Measurements from ENCODE around the gene ATRNL1. TPM values are rescaled to one million over a fixed set of nuclear protein-coding genes. Genes with fewer than 3 reads are reported as not detected.
"Not testable (repeated sequence)": the region's sequence is repeated elsewhere in the genome, so short reads cannot be mapped to it uniquely, and the experiment has no call there.

The ATRNL1 gene
- total RNA-seq, 2 donors from 2014 or later = 4.1 to 4.5 TPM

DNA sequence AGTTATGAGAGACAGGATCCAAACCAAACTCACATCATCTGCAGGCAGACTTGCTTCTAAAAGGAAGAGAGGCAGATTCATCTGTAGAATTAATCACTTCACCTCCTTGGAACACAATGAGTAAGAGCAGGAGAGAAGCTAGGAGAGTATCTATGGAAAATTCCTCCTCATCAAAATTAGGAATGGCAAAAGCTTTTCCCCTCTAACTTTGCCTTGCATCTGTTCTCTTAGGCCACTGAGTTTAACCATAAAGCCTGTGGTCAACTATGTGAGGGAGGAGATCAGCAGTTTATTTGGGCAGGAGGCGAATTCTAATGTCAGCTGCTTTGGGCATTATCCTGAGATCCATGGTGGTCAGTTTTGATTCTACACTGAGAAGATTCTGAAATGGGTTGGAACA lies 618.1 kb downstream of the ATRNL1 start:
- Histone ChIP-seq H3K27me3 (no peaks in the 10 kb centered on the region), H3K27ac (no peak overlapping the region), H3K4me3 (no peak overlapping the region), H3K9me3 (no peaks in the 10 kb centered on the region), H3K4me1 (no peaks in the 10 kb centered on the region), H3K36me3 (no peaks in the 10 kb centered on the region)
- no peak for DNase-seq (ENCODE audit: low spot score)
- TF ChIP-seq, protein P1, sequence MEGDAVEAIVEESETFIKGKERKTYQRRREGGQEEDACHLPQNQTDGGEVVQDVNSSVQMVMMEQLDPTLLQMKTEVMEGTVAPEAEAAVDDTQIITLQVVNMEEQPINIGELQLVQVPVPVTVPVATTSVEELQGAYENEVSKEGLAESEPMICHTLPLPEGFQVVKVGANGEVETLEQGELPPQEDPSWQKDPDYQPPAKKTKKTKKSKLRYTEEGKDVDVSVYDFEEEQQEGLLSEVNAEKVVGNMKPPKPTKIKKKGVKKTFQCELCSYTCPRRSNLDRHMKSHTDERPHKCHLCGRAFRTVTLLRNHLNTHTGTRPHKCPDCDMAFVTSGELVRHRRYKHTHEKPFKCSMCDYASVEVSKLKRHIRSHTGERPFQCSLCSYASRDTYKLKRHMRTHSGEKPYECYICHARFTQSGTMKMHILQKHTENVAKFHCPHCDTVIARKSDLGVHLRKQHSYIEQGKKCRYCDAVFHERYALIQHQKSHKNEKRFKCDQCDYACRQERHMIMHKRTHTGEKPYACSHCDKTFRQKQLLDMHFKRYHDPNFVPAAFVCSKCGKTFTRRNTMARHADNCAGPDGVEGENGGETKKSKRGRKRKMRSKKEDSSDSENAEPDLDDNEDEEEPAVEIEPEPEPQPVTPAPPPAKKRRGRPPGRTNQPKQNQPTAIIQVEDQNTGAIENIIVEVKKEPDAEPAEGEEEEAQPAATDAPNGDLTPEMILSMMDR (IDR thresholded peaks at IDR 0.05) = no peak

DNA sequence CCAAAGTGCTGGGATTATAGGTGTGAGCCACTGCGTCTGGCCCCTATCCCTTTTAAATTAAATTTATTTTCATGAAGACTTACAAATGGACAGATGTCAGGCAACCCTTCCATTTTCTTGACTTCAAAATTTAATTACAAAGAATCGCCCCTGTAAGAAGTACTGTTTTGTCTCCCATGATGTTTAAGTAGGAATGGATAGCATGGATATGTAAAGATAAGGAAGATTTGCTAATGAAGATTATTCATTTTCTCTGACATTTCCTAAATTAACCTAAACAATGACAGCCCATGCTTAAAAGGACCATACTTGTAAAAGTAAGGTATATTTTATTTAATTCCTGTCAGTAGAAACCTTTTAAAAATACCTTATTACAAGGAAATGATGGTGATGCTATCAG lies 627.0 kb downstream of the ATRNL1 start:
- Histone ChIP-seq H3K4me1 (no peaks in the 10 kb centered on the region), H3K27ac (no peak overlapping the region), H3K27me3 (no peaks in the 10 kb centered on the region), H3K4me3 (no peak overlapping the region), H3K9me3 (no peaks in the 10 kb centered on the region), H3K36me3 (no peaks in the 10 kb centered on the region)
- TF ChIP-seq, protein P1 (IDR thresholded peaks at IDR 0.05) = no peak
- no peak for DNase-seq (ENCODE audit: low spot score)

DNA sequence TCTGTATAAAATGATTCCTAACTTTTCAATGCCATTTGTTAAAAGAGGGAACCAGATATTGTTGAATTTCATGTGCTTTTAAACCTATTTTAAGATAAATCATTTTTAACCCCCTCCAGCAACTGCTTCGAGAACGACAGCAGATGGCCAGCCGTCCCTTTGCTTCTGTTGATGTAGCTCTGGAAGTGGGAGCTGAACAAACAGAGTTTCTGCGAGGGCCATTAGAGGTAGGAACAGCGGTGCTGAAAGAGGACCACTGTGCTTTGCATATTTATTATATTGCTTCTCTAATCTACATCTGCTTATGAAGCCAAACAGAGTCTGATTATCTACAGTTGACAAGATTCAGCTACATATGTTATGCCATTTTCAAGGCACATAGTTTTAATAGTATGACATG lies 634.0 kb downstream of the ATRNL1 start:
- TF ChIP-seq, protein P1 (IDR thresholded peaks at IDR 0.05) = no peak
- no peaks in the 10 kb centered on the region for H3K27me3 ChIP-seq
- no peak overlapping the region for H3K27ac ChIP-seq
- H3K9me3 ChIP-seq = no peaks in the 10 kb centered on the region
- H3K4me3 ChIP-seq = no peak overlapping the region
- H3K4me1 ChIP-seq = no peaks in the 10 kb centered on the region
- H3K36me3 ChIP-seq = no peaks in the 10 kb centered on the region
- no peak for DNase-seq (ENCODE audit: low spot score)

DNA sequence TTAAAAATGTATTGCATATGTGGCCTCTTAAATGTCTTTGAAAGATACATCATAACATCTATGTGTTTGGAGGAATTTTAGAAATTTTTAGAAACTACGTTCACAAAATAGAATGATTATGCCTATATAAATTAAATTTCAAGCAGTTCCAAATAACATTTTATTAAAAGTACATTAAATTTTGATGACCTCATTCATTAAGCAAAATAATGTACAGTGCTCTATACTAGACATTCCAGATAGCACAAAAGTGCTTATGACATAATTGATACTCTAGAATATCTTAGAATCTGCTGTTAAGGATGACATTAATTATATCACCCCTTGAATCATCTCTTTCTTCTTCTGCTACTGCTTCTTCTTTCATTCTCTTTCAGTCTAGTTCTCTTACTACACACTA lies 650.9 kb downstream of the ATRNL1 start:
- Histone ChIP-seq H3K27me3 (no peaks in the 10 kb centered on the region), H3K4me3 (no peak overlapping the region), H3K4me1 (no peaks in the 10 kb centered on the region), H3K36me3 (no peaks in the 10 kb centered on the region), H3K9me3 (no peaks in the 10 kb centered on the region), H3K27ac (no peak overlapping the region)
- TF ChIP-seq, protein P1 (IDR thresholded peaks at IDR 0.05) = no peak
- no peak for DNase-seq (ENCODE audit: low spot score)

DNA sequence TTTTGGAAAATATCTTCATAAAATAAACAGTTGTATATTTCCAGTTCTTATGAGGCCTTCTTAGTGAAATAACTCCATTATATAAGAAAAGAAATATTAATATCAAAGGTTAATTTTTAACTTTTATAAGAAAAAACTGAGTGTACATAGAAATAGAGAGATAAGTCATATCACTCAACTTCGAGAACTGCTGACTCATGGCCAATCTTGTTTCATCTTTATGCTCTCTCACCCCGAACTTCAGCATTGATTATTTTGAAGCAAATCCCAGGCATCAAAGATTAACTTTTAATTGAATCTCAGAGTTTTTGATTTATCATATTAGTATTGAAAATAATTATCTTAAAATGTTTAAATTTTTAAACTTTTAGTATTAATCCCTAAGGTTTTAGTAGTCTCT lies 652.8 kb downstream of the ATRNL1 start:
- no peak overlapping the region for H3K4me3 ChIP-seq
- no peak overlapping the region for H3K27ac ChIP-seq
- no peaks in the 10 kb centered on the region for H3K36me3 ChIP-seq
- H3K27me3 ChIP-seq = no peaks in the 10 kb centered on the region
- DNase-seq (ENCODE audit: low spot score) = no peak
- TF ChIP-seq, protein P1 (IDR thresholded peaks at IDR 0.05) = no peak
- H3K4me1 ChIP-seq = no peaks in the 10 kb centered on the region
- peaks cover 0 to 5% of the 10 kb centered on the region in 2 donors for H3K9me3 ChIP-seq

DNA sequence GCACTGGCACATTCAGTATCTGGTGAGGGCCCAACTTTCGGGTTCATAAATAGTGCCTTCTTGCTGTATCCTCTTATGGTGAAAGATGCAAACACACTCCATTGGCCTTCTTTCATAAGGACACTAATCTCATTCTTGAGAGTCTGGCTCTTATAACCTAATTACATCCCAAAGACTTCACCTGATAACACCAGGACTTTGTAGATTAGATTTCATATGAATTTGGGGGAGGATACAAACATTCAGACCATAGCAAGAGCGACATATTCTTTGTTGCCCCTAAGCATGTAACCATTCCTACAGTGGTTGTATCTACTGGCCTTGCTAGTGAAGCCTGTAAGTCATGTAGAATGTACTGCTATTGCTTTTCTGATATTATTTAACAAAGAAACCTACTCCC lies 654.6 kb downstream of the ATRNL1 start:
- Histone ChIP-seq H3K36me3 (no peaks in the 10 kb centered on the region), H3K27me3 (no peaks in the 10 kb centered on the region), H3K9me3 (peaks cover 0 to 9% of the 10 kb centered on the region in 2 donors), H3K27ac (no peak overlapping the region), H3K4me1 (no peaks in the 10 kb centered on the region), H3K4me3 (no peak overlapping the region)
- DNase-seq (ENCODE audit: low spot score) = no peak
- TF ChIP-seq, protein P1 (IDR thresholded peaks at IDR 0.05) = no peak

DNA sequence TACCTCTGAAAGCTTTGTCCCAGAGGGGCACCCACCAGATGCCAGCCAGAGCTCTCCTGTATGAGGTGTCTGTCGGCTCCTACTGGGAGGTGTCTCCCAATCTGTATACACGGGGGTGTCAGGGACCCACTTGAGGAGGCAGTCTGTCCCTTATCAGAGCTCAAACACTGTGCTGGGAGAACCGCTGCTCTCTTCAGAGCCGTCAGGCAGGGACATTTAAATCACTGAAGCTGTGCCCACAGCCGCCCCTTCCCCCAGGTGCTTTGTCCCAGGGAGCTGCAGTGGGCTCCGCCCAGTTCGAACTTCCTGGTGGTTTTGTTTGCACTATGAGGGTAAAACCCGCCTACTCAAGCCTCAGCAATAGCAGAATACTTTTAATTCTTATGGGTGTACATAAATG lies 665.3 kb downstream of the ATRNL1 start:
- DNase-seq (ENCODE audit: low spot score); H3K36me3 ChIP-seq; H3K27ac ChIP-seq; H3K4me3 ChIP-seq; H3K4me1 ChIP-seq; H3K27me3 ChIP-seq; H3K9me3 ChIP-seq: not testable (repeated sequence)

All from right atrium auricular region (tissue), 2 donors.